GM12873 (cell line): Measurements from ENCODE around the gene FOXD2.

Experiments used
- TF ChIP-seq, protein P1 (sequence below): IDR thresholded peaks from 2 replicates; pipeline ENCODE4 v1.5.1; 2012; ENCODE audit warnings: low read depth, mild to moderate bottlenecking, moderate library complexity, low read length, control low read depth; ENCODE audit not compliant: insufficient read depth; ENCODE audit errors: missing control alignments

The FOXD2 gene

DNA sequence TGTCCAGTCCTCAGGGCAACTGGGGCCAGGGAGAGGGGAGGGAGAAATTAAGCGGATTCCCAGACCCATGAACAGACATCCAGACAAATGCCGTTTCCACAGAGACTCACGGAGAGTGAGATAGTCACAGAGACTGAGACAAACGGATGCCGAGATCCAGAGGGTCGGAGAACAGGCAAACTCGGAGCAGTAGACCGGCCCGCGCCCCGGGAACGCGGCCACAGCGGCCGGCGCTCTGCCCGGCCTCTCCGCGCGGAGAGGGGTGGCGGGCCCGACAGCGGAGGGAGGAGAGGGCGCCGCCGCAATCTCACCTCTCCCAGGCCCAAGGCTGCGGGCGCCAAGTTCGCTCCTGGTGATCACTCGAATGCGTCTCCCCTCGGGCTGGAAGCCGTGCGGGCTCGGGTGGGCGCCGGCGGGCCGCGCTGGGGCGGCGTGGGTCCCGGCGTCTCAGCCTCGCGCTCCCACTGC, 831 bp upstream of the FOXD2 start:
- TF ChIP-seq, protein P1, sequence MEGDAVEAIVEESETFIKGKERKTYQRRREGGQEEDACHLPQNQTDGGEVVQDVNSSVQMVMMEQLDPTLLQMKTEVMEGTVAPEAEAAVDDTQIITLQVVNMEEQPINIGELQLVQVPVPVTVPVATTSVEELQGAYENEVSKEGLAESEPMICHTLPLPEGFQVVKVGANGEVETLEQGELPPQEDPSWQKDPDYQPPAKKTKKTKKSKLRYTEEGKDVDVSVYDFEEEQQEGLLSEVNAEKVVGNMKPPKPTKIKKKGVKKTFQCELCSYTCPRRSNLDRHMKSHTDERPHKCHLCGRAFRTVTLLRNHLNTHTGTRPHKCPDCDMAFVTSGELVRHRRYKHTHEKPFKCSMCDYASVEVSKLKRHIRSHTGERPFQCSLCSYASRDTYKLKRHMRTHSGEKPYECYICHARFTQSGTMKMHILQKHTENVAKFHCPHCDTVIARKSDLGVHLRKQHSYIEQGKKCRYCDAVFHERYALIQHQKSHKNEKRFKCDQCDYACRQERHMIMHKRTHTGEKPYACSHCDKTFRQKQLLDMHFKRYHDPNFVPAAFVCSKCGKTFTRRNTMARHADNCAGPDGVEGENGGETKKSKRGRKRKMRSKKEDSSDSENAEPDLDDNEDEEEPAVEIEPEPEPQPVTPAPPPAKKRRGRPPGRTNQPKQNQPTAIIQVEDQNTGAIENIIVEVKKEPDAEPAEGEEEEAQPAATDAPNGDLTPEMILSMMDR = no peak

DNA sequence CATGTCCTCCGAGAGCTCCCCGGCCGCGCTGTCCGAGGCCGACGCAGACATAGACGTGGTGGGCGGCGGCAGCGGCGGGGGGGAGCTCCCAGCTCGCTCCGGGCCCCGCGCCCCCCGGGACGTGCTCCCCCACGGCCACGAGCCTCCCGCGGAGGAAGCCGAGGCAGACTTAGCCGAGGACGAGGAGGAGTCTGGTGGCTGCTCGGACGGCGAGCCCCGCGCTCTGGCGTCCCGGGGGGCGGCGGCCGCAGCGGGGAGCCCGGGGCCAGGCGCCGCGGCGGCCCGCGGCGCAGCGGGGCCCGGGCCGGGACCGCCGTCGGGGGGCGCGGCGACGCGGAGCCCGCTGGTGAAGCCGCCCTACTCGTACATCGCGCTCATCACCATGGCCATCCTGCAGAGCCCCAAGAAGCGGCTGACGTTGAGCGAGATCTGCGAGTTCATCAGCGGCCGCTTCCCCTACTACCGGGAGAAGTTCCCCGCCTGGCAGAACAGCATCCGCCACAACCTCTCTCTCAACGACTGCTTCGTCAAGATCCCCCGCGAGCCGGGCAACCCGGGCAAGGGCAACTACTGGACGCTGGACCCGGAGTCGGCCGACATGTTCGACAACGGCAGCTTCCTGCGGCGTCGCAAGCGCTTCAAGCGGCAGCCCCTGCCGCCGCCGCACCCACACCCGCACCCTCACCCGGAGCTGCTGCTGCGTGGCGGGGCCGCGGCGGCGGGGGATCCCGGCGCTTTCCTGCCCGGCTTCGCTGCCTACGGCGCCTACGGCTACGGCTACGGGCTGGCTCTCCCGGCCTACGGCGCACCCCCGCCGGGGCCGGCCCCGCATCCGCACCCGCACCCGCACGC, 547 bp downstream of the FOXD2 start:
- TF ChIP-seq, protein P1 = no peak

DNA sequence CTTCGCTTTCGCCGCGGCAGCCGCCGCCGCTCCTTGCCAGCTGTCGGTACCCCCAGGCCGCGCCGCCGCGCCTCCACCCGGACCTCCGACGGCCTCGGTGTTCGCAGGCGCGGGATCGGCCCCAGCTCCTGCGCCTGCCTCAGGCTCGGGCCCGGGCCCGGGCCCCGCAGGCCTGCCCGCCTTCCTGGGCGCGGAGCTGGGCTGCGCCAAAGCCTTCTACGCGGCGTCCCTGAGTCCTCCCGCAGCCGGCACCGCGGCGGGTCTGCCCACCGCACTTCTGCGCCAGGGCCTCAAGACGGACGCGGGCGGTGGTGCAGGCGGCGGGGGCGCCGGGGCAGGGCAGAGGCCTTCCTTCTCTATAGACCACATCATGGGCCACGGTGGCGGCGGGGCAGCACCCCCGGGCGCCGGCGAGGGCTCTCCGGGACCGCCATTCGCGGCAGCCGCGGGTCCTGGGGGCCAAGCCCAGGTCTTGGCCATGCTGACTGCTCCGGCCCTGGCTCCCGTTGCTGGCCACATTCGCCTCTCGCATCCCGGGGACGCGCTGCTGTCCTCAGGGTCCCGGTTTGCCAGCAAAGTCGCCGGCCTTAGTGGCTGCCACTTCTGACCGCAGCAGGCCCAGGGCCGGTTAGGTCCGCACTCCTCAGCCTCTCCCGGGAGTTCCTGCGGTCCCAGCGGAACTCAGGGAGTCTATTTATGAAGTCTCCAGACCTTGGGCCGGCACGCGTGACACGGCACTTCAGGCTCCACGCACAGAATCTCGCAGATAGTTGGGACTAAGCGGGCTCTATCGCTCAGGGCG, 1.4 kb downstream of the FOXD2 start:
- TF ChIP-seq, protein P1 = no peak

DNA sequence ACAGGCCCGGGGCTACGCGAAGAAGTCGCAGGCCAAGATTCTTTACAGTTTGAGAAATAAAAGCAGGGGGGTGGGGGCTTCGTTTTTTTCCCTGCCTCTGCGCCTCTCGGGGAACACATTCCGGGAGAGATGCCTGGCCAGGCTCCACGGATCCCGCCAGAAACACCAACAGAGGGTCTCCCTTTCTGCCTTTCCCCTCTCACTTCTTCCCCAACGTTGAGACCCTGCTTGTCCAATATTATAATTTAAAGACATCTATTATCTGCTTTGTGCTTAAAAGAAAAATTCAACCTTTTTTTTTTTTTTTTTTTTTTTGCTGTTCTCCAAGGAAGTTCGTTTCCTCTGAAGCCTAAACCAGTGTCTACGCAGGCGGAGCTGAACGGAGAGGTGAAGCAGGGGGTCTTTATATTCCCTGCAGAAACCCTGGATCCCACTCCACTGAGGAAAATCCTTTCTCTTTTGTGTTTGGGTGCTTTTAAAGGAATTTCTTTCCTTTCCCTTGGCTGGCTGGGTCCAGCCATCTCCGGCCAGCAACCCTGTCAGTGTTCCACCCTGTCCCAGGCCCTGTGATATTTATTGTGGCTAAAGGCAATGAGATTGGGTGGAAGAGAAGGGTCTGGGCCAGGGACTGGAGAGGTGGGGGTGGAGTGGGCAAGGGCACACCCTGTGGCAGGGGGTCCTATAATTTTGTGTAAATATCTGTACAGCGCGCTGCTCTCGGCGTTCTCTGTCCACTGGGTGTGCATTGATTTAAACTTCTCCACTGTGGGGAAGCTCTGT, 2.2 kb downstream of the FOXD2 start:
- TF ChIP-seq, protein P1 = no peak

DNA sequence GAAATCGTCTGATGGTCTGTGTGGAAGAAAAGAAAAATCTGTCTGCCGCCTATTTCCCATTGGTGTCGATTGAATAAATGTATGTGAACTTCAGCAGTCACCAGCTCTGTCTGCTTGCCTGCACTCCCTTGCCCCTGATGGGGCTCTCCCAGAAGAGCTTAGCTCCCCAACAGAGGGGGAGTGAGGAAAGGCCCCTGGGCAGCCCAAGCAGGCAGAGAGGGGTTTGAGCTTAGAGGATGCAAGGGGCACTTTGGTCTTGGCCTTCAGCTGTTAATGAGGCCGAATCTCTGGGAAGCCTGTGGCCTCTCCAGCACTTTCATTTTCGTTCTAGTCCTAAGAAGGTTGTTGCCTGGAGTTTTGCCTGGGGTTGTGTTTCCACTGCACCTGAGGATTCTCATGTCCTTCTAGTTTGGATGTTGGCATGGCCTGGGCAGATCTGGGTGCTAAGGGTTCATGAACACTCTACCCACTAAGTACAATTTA, 2.8 kb downstream of the FOXD2 start:
- TF ChIP-seq, protein P1 = no peak

DNA sequence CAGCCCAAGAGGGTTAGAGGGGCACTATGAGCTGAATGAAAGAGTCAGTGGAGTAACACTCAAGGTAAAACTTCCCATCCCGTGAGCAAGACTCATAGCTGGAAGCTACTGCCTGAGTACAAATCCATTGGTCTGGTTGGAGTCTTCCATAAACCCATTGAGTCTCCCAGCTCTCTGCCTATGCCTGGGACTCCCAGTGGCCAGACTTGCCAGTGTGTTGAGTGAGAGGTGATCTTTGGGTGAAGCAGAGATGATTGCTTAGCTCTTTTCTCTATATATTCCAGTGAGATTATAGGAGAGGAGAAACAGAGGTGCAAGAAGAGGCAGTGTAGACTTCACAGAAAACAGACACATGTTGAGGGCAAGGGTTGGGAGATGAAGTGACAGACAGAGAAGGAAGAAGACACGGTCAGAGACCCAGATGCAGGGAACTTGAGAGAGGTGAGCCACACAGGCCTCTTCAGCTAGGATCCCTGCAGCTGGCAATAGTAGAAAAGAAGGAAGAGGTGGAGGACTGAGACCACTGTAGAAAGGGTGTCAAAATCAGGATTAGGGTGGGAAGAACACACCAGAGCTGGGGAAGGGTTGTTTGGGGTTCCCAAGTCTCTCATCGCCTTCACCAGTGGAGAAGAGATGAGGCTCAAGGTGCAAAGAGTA, 3.7 kb downstream of the FOXD2 start:
- TF ChIP-seq, protein P1 = no peak

DNA sequence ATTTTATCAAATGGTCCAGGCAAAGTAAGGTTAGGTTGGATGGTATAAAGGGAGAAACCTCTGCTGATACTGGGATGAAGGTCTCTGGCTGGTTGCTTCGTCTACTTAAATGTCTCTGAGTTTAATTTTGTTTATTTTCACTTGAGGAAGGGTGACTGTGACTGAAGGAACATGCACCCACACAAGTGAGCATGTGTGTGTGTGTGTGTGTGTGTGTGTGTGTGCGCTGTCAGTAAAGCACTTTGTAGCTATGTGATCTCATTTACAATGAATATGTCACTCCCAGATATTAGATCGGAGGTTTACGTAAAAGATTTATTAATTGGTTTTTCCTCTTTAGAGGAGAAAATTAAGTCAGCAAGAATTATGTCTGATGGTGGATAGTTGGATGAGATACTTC, 4.4 kb downstream of the FOXD2 start:
- TF ChIP-seq, protein P1 = no peak
